PC-9 (cell line): Measurements from ENCODE around the gene FOXP1. TPM values are rescaled to one million over a fixed set of nuclear protein-coding genes. Genes with fewer than 3 reads are reported as not detected.

Source experiments
- BruUV-seq: library from RNA; stranded (reverse); fragments of 400-500 nt; replicated peaks from 2 replicates; lab custom pipeline; 2021; lab: Mats Ljungman, UMichigan
- CTCF ChIA-PET: fragments of 300-600 bp; sonication (Branson Sonifier 250); formaldehyde crosslinking; loops from one replicate; lab custom pipeline; 2022; ENCODE audit warnings: antibody characterized with exemption; lab: Charles Lee
- POLR2A ChIA-PET: fragments of 300-600 bp; sonication (Branson Sonifier 250); formaldehyde crosslinking; loops from one replicate; lab custom pipeline; 2022; ENCODE audit warnings: antibody characterized with exemption; ENCODE audit not compliant: unreplicated experiment; lab: Charles Lee
- DNase-seq, 2 experiments: peaks; one replicate each; pipeline versions ENCODE4 v3.0.0 to v3.0.0-alpha.2; 2015 to 2022; ENCODE audit warnings: mixed read lengths in 1 of 2
- H2AFZ ChIP-seq: fragments of 200-600 bp; sonication (generic); 2 replicates; pipeline ENCODE4 v1.8.1; 2017; ENCODE audit warnings: antibody characterized with exemption
- H3F3A ChIP-seq: fragments of 200-600 bp; sonication (generic); 2 replicates; pipeline ENCODE4 v1.8.1; 2017; ENCODE audit warnings: antibody characterized with exemption, mild to moderate bottlenecking, low read depth; ENCODE audit not compliant: insufficient read depth
- H3K27ac ChIP-seq: fragments of 200-600 bp; sonication (generic); 2 replicates; pipeline ENCODE4 v1.6.1; 2016; ENCODE audit warnings: mixed run types
- H3K27me3 ChIP-seq: fragments of 200-600 bp; sonication (generic); 2 replicates; pipeline ENCODE4 v1.6.1; 2016; ENCODE audit warnings: low read depth, mixed run types; ENCODE audit not compliant: insufficient read depth
- H3K36me3 ChIP-seq: fragments of 200-600 bp; sonication (generic); 2 replicates; pipeline ENCODE4 v1.6.1; 2016; ENCODE audit warnings: low read depth, mixed run types
- H3K4me1 ChIP-seq: fragments of 200-600 bp; sonication (generic); replicated peaks from 2 replicates; pipeline ENCODE4 v1.6.1; 2016; ENCODE audit warnings: mixed run types; ENCODE audit not compliant: insufficient read depth
- H3K4me2 ChIP-seq: fragments of 200-600 bp; sonication (generic); 2 replicates; pipeline ENCODE4 v1.6.1; 2017; ENCODE audit warnings: mixed run types
- H3K4me3 ChIP-seq: fragments of 200-600 bp; sonication (generic); 2 replicates; pipeline ENCODE4 v1.6.1; 2016; ENCODE audit warnings: mixed run types
- H3K79me2 ChIP-seq: fragments of 200-600 bp; sonication (generic); 2 replicates; pipeline ENCODE4 v1.6.1; 2017; ENCODE audit warnings: low read depth, mixed run types
- H3K9me2 ChIP-seq: fragments of 200-600 bp; sonication (generic); 2 replicates; pipeline ENCODE4 v1.8.1; 2017; ENCODE audit warnings: mild to moderate bottlenecking; ENCODE audit not compliant: insufficient read depth
- H3K9me3 ChIP-seq: fragments of 200-600 bp; sonication (generic); 2 replicates; pipeline ENCODE4 v1.8.1; 2016; ENCODE audit warnings: low read depth; ENCODE audit not compliant: insufficient read depth
- H4K20me1 ChIP-seq: fragments of 200-600 bp; sonication (generic); 2 replicates; pipeline ENCODE4 v1.8.1; 2017; ENCODE audit not compliant: insufficient read depth
- EZH2 ChIP-seq: fragments of 200-600 bp; sonication (generic); IDR thresholded peaks from 2 replicates; pipeline ENCODE4 v1.8.0; 2017; ENCODE audit warnings: antibody characterized with exemption, low read depth
- intact Hi-C: fragments of 100-400 bp; cut with micrococcal nuclease; formaldehyde crosslinking; loops from one replicate; pipeline ENCODE4 v1.10.0; 2022; ENCODE audit not compliant: unreplicated experiment
- microRNA-seq: library from miRNA; unstranded; fragments of <30 nt; microRNA quantifications from one replicate; pipeline ENCODE4 v1.2.0, GENCODE V29; 2021; ENCODE audit warnings: borderline number of aligned reads, borderline replicate concordance
- total RNA-seq: library from RNA; stranded (reverse); gene quantifications from 2 replicates; pipeline ENCODE4 v1.2.3, GENCODE V29; 2021
- TF ChIP-seq, protein P1 (sequence below): fragments of 200-600 bp; sonication (generic); conservative IDR thresholded peaks from 2 replicates; pipeline ENCODE4 v1.6.1; 2017; ENCODE audit warnings: mixed run types, antibody characterized with exemption, mild to moderate bottlenecking, moderate library complexity

Gene FOXP1
- total RNA-seq, 1 experiment from 2014 or later, result 33.3 TPM

DNA sequence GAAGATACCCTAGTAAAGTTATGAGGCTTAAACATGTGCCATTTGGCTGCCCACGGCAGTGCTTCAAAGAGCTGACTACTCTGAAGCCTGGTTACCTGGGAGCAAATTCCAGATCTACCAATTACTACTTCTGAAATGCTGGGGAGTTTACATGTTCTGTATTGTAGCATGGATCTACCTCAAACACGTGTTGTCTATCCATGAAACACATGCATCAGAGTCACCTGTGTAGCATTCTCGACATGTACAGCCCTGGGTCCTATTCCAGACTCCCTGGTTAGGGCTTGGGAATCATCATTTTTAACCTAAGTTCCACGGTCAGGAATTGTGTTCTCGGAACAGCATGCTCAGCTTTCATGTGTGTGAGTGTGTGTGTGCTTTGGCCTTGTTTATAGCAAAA, 671.8 kb downstream of the FOXP1 start:
- POLR2A ChIA-PET, result no interaction called here
- no TSS peak for BruUV-seq

GRCh38 chr3:70905491-70905890, 678.0 kb downstream of the FOXP1 start:
- H3F3A ChIP-seq, result no peaks in the 10 kb centered on the region
- TF ChIP-seq, protein P1, sequence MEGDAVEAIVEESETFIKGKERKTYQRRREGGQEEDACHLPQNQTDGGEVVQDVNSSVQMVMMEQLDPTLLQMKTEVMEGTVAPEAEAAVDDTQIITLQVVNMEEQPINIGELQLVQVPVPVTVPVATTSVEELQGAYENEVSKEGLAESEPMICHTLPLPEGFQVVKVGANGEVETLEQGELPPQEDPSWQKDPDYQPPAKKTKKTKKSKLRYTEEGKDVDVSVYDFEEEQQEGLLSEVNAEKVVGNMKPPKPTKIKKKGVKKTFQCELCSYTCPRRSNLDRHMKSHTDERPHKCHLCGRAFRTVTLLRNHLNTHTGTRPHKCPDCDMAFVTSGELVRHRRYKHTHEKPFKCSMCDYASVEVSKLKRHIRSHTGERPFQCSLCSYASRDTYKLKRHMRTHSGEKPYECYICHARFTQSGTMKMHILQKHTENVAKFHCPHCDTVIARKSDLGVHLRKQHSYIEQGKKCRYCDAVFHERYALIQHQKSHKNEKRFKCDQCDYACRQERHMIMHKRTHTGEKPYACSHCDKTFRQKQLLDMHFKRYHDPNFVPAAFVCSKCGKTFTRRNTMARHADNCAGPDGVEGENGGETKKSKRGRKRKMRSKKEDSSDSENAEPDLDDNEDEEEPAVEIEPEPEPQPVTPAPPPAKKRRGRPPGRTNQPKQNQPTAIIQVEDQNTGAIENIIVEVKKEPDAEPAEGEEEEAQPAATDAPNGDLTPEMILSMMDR, result no peak
- no peak for TF ChIP-seq EZH2
- no TSS peak for BruUV-seq
- no peaks in the 10 kb centered on the region for H3K79me2 ChIP-seq
- no peaks in the 10 kb centered on the region for H4K20me1 ChIP-seq
- H3K4me1 ChIP-seq, result no peaks in the 10 kb centered on the region
- CTCF ChIA-PET, result no interaction called here
- no peaks in the 10 kb centered on the region for H3K9me3 ChIP-seq
- peaks cover 21% of the 10 kb centered on the region for H3K27me3 ChIP-seq
- H3K4me3 ChIP-seq, result no peak overlapping the region
- intact Hi-C loops, result no loop called here
- H3K27ac ChIP-seq, result no peak overlapping the region
- no peaks in the 10 kb centered on the region for H3K9me2 ChIP-seq
- H3K36me3 ChIP-seq, result no peaks in the 10 kb centered on the region
- POLR2A ChIA-PET, result no interaction called here
- no peak overlapping the region for H2AFZ ChIP-seq
- DNase-seq, result no peak
- H3K4me2 ChIP-seq, result no peak overlapping the region

More for the DNA sequence above, 671.8 kb downstream of the FOXP1 start:
- Histone ChIP-seq H3K9me2 (no peaks in the 10 kb centered on the region), H2AFZ (no peak overlapping the region), H3K9me3 (no peaks in the 10 kb centered on the region), H3K4me2 (no peak overlapping the region), H3K27me3 (peaks cover 23% of the 10 kb centered on the region), H3K79me2 (no peaks in the 10 kb centered on the region), H3K27ac (no peak overlapping the region), H3F3A (no peaks in the 10 kb centered on the region), H3K4me1 (no peaks in the 10 kb centered on the region), H3K4me3 (no peak overlapping the region), H3K36me3 (no peaks in the 10 kb centered on the region), H4K20me1 (no peaks in the 10 kb centered on the region)
- no peak for TF ChIP-seq EZH2
- TF ChIP-seq, protein P1, result no peak
- CTCF ChIA-PET, result no interaction called here
- intact Hi-C loops, result no loop called here
- no peak for DNase-seq

Small RNA genes within 50 kb of the gene (microRNA-seq; reads per million reads assigned to microRNA genes)
- not detected for gene MIR1284

Other genes starting within 250 kb of the FOXP1 start
- not detected in 2 replicates for gene EIF4E3, start 141.7 kb upstream of the FOXP1 start, total RNA-seq
- not detected in 2 replicates for gene GPR27, start 170.1 kb upstream of the FOXP1 start, total RNA-seq
- gene PROK2, start 201.4 kb upstream of the FOXP1 start, total RNA-seq, result not detected in 2 replicates